NCI-H2196 (cell line): ENCODE results near the gene MSRB3.
"Not testable (repeated sequence)": the region's sequence is repeated elsewhere in the genome, so short reads cannot be mapped to it uniquely, and the experiment has no call there.

Source experiments
- DNase-seq: peaks from one replicate; lab custom pipeline; 2025; ENCODE audit not compliant: unreplicated experiment; lab: John Stamatoyannopoulos, UW

The MSRB3 gene

DNA sequence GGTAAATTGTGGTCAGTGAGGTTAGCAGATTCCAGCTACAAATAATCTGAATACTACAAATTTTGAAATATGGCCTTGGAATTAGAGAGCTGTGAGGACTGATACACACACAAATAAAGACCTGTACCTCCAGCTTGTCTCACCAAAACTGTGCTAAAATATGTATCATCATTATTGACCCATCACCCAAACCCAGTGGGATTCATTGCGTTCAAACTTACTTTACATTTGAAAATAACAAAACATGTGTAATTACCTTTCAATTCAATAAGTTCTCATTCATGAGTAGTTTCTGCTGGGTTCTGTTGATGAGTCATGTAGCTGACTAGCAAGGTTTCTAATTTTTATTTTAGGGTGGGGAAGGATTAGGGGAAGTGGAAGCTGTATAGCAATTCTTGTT lies 170.9 kb downstream of the MSRB3 start:
- DNase-seq = no peak

DNA sequence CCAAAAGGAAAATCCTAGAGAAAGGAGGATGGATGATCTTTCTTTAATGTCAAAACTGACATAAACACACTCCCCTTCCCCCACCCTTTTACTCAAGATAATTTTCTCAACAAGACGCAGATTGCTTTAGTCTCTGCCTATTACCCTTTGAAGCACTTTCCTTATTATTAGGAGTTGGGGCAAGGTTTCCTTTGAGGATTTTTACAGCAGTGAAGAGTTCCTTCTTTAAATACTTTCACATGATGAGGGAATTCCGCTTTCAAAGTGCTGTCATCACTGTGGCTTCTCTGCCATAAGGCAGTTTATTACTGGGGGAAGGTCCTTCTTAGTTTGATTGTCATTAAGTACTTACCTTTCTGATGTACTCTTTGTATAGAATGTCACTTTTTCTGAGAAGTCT lies 172.1 kb downstream of the MSRB3 start:
- no peak for DNase-seq

DNA sequence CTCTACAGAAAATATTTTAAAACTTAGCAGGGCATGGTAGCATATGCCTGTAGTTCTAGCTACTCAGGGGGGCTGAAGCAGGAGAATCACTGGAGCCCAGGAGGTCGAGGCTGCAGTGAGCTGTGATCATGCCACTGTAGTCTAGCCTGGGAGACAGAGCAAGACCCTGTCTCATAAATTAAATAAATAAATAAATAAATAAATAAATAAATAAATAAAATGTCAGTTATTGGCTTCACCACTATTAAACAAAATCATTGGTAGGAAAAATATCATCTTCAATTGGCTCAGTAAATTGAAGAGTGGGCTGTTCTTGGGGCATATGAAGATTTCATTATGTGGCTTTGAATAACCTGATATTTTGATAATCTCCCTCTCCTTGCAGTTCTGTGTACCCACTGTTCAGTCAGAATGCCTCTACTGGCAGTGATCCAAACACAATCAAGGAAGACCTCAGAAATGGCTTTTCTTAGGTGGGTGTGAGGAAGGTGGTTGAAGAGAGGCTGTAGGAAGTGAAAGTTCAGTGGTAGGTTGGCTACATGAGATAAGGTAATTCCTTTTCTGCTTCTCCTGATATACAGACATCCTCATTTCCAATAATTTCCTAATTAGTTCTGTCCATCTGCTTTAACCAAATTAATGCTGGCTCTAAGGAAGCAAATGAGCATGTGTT lies 175.8 kb downstream of the MSRB3 start:
- no peak for DNase-seq

DNA sequence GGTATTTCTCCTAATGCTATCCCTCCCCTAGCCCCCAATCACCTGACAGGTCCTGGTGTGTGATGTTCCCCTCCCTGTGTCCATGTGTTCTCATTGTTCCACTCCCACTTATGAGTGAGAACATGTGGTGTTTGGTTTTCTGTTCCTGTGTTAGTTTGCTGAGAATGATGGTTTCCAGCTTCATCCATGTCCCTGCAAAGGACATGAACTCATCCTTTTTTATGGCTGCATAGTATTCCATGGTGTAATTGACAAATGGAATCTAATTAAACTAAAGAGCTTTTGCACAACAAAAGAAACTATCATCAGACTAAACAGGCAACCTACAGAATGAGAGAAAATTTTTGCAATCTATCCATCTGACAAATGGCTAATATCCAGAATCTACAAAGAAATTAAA lies 178.9 kb downstream of the MSRB3 start:
- DNase-seq = not testable (repeated sequence)

DNA sequence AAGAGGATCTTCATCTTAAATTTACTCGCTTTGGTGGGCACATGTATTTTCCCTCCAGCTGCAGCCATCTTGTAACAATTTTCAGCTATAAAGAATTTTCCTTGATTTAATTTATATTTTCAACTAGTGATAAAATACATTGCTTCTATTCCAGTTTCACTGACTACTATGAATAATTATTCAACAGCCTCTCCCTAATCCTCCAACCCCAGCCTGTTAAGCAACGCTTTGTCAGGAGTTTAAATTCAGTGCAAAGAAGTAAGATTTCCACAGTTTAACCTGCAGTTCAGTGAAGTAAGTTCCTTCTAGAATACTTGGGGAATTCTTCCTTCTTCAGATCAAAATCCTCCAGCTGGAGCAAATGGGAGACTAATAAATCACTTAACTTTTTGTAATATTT lies 180.2 kb downstream of the MSRB3 start:
- DNase-seq = no peak

DNA sequence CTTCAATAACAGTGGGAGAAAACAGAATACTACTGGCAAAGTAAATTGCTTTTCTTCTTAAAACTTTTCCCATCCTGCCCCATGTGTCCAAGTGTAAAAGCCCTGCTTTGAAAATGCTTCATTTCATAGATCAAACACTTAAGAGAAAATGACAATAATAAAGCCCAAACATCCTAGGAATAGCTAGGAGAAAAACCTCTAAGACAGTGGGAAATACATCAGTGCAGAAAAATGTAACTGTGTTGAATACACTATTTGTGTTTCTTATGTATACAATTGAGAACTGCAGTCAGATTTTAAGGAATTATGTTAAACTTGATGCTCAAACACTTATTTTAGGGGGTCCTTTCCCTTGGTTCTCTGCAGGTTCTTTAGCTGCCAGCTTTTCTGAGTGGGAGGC lies 181.1 kb downstream of the MSRB3 start:
- no peak for DNase-seq

DNA sequence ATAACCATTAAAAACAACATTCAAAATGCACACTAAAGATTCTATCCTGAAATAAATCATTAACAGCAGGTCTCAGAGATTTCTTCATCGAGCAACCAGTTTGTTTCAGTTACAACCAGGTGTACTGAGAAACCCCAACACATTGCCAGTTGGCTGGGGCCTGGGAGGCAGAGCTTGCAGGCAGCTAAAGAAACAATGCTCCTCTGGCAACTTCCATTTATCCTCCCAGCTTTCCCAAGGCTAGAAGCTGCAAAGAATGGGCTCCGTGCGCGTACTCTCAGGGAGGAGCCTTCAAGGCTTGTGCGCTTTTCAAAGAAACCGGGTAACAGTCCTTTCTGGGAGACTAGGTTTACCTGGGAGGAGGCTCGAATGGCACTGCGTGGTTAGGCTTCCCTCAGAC lies 181.6 kb downstream of the MSRB3 start:
- no peak for DNase-seq

DNA sequence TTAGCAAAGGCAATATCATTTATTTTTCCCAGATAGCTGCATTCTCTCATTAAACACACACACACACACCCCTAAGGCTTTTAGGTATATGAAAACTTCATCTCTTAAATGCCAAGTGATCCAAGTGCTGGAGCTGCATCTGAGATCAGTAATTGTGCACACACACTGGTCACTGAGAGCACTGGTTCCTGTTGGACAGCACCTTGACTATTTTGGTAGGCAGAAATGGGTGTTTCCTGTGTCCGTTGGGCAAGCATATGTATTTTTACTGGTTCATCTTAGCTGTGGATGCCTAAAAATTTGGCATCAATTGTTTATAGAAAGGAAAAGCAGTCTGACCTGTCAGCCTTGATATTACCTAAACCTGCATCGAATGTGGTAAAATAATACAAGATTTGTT lies 182.5 kb downstream of the MSRB3 start:
- DNase-seq = no peak

DNA sequence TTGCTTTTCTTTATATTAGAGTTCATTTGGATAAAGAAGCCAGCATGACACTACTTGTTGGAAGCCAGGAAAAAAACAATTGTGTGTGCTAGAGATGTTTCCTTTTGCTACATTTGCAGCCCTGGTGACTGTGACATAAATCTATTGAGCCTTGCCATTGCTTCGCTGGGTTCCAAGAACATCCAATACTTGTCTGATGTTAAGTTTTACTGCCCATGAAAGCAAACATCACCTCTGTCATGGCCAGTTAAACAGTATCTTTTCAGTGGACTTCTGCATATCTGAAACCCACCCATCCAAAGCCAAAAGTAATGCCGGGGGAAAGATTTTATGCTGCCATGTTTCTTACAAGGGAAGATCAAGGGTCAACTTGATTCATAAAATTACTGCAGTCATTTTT lies 184.0 kb downstream of the MSRB3 start:
- no peak for DNase-seq

DNA sequence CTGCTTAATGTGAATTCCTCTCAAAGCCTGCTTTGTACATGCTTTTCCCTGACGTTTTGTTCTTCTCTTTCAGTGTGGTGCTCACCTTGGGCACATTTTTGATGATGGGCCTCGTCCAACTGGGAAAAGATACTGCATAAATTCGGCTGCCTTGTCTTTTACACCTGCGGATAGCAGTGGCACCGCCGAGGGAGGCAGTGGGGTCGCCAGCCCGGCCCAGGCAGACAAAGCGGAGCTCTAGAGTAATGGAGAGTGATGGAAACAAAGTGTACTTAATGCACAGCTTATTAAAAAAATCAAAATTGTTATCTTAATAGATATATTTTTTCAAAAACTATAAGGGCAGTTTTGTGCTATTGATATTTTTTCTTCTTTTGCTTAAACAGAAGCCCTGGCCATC lies 184.6 kb downstream of the MSRB3 start:
- DNase-seq = no peak

DNA sequence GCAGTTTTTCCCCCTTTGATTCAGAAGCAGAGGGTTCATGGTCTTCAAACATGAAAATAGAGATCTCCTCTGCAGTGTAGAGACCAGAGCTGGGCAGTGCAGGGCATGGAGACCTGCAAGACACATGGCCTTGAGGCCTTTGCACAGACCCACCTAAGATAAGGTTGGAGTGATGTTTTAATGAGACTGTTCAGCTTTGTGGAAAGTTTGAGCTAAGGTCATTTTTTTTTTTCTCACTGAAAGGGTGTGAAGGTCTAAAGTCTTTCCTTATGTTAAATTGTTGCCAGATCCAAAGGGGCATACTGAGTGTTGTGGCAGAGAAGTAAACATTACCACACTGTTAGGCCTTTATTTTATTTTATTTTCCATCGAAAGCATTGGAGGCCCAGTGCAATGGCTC lies 185.1 kb downstream of the MSRB3 start:
- DNase-seq = no peak

DNA sequence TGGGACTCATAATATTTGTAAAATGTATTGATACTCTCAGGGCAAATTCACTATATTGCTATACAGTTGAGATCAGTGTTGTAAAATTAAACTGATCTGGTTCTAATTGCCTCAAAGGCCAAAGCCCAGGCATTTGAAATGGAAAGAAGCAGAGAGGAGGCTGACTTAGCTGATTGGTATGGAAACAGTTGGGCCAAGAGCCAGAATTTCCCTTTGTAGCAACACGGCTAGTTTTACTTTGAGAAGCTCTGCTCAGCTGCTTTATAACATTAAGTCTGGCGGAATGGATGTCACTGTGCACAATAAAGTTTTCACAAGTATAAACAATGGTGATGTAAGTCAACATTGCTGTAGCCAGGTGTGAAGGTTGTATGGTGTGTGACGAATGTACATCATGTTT lies 186.4 kb downstream of the MSRB3 start:
- no peak for DNase-seq

DNA sequence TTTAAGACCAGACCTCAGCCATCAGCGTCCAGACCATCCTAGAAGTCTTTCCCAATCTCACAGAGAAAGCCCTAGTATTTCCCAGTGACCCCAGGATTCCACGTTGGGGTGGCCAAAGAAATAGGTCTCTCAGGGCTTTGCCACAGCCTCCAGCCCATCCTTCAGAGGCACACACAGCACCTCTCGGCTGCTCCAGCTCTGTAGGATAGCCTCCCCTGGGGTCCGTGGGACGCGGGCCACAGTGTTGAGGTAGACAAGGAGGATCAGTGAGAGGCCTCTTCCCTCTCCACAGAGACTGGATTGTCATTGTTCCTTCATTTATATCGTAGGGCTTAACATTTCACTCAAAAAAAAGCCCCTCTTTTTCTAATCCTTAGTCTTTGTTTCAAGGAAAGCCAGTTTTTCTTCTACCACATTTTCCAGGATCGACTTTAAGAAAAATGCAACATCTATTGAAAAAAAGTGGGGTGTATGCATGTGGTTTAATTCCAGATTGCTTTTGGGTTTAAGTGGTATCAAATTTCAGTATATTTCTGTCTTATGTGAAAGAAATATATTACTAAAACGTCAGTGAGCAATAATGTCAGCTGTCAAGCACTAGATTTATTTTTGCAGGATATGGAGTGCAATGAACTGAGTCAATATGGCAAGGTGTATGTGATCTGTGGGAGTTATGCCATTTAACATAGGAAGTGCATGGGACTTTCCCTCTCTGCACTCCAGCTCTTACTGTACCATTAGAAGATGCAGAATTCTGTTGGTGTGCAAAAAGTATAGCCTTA lies 187.5 kb downstream of the MSRB3 start:
- no peak for DNase-seq

DNA sequence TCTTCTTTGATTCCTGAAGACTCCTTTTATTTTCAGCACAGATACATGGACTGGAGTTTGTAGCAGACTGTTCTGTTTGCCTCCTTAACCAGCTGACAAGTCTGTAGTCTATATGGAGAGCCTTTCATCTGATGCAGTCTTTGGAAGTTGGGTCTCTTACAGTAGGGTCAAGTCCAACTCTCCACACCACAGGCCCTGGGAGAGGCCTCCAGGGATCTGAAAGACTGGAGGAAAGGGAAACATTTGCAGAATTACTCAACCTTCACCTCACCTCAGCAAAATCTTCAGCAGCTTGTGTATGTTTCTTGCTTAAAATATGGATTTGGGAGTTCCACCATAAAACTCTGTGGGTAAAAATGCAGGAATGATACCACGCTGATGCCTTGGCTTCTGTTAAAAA lies 188.4 kb downstream of the MSRB3 start:
- no peak for DNase-seq

DNA sequence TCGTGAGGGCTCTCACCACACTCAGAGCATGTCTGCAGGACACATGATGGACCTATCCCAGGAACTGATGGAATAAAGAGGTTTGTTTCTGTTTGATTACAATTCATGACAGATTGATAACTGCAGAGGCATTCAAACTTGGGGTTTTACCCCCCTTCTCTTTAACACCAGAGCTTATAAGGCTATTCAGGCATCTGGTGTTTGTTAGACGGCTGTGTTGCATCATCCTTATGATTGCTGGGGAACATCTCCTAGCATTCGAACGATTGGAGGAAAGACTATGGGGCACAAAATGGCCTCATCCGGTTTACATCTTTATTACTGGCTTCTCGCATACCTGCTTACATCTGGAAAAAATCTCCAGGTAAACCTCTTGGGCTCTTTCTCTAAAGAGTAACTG lies 191.8 kb downstream of the MSRB3 start:
- no peak for DNase-seq

DNA sequence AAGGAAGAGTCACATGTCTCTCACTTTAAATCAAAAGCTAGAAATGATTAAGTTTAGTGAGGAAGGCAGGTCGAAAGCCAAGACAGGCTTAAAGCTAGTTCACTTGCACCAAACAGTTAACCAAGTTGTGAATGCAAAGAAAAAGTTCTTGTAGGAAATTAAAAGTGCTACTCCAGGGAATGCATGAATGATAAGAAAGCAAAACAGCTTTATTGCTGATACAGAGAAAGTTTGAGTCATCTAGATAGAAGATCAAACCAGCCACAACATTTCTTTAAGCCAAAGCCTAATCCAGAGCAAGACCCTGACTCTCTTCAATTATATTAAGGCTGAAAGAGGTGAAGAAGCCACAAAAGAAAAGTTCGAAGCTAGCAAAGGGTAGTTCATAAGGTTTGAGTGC lies 193.6 kb downstream of the MSRB3 start:
- DNase-seq = no peak

DNA sequence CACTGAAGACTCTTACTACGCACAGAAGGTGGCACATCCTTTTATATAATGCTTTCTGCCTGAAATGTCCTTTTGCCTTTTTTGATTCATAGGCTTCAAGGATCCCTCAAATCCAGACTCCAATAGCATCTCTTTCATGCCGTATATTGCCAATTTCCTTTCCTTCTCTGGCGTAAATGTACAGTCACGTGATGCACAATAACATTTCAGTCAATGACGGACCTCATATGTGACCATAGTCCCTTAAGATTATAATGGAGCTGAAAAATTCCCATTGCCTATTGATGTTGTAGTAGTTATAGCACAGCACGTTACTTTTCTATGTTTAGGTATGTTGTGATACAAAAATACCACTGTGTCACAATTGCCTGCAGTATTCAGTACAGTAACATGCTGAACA lies 196.3 kb downstream of the MSRB3 start:
- DNase-seq = no peak

DNA sequence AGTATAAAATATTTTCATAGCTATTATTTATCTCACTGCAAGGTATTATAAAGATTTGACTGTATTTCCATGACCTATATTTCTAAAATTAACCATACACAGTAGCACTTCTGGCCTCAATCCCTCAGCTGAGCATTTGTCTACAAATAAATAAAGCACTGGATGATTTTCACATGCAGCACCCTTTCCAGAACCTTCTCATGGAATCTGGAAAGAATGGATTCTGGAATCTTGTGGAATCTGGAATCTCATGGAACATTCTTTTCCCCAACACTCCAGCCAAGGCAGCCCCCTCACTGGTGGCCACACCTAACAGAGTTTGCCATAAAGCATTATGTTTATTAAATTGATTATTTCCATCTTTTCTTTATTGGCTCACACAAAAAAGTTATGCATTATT lies 199.2 kb downstream of the MSRB3 start:
- DNase-seq = no peak

DNA sequence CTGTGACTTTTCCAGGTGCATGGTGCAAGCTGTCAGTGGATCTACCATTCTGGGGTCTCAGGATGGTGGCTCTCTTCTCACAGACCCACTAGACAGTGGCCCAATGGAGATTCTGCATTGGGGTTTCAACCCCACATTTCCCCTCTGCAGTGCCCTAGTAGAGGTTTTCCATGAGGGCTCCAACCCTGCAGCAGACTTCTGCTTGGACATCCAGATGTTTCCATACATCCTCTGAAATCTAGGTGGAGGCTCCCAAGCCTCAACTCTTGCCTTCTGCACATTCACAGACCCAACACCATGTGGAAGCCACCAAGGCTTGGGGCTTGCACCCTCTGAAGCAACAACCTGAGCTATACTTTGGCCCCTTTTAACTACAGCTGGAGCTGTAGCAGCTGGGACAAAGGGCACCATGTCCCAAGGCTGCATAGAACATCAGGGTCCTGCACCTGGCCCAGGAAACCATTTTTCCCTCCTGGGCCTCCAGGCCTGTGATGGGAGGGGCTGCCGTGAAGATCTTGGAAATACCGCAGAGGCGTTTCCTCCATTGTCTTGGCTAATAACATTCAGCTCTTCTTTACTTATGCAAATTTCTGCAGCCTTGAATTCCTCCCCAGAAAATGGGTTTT lies 205.5 kb downstream of the MSRB3 start:
- DNase-seq = not testable (repeated sequence)

DNA sequence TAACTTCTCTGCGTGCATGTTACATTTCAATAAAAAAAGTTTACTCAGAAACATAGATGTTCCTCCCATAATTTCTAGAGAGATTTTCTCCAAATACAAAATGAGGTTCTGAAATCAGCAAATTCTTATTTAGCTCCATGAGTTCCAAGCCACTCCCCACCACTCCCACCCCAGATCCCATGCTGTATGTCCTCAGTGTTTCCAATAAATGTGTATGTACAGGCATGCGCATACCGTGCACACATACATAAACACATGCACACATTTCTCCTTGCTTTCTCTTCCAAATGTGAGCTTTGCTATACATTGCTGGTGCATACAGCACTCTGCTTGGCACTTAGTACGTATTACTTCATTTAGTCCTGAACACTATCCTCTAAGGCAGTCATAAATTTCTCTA lies 209.7 kb downstream of the MSRB3 start:
- no peak for DNase-seq

DNA sequence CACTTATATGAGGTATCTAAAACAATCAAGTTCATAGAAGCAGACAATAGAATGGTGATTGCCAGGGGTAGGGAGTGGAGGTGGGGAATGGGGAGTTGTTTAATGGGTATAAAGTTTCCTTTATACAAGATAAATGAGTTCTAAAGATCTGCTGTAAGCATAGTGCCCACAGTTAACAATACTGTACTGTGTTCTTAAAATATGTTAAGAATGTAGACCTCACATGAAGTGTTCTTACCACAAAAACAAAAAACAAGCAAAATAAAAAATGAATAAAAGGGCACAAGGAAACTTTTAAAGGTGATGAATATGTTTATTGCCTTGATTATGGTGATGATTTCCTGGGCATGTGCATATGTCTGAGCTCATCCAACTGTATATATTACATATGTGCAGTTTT lies 211.8 kb downstream of the MSRB3 start:
- DNase-seq = no peak
